HFFc6 (cell line): ENCODE data around the gene PBX1. TPM values are rescaled to one million over a fixed set of nuclear protein-coding genes. Genes with fewer than 3 reads are reported as not detected.

Experiments used
- DNase-seq: peaks from one replicate; pipeline ENCODE4 v3.0.0-alpha.2; 2018
- H3K27ac Mint-ChIP-seq: 2 replicates; pipeline ENCODE4 v1.8.0; 2020; ENCODE audit warnings: mild to moderate bottlenecking, mixed read lengths
- H3K27me3 Mint-ChIP-seq: 2 replicates; pipeline ENCODE4 v1.8.0; 2021; ENCODE audit warnings: mild to moderate bottlenecking, moderate library complexity, mixed read lengths; ENCODE audit not compliant: insufficient read depth
- H3K36me3 Mint-ChIP-seq: 2 replicates; pipeline ENCODE4 v1.8.0; 2021; ENCODE audit warnings: low read depth, mixed read lengths
- H3K4me1 Mint-ChIP-seq: 2 replicates; pipeline ENCODE4 v1.8.0; 2020; ENCODE audit warnings: low read depth, mixed read lengths
- H3K4me3 Mint-ChIP-seq: 2 replicates; pipeline ENCODE4 v1.8.0; 2020; ENCODE audit warnings: mild to moderate bottlenecking, moderate library complexity, mixed read lengths
- H3K9me3 Mint-ChIP-seq: 2 replicates; pipeline ENCODE4 v1.8.0; 2020; ENCODE audit warnings: mild to moderate bottlenecking, mixed read lengths
- CTCF ChIP-seq: fragments of 200-600 bp; sonication (generic); IDR thresholded peaks from 2 replicates; pipeline ENCODE4 v1.5.0; 2021; ENCODE audit warnings: antibody characterized with exemption, mild to moderate bottlenecking
- total RNA-seq, 6 experiments: library from RNA; stranded (reverse); fragmentation: NEBNext Ultra II Directional; extraction: Animal tissue kit (Norgen Biotek cat#: 25700); gene quantifications; 2 replicates in 1 of 6; 3 replicates in 5 of 6; pipeline ENCODE4 v1.2.3, GENCODE V29; 2021

Gene PBX1
- total RNA-seq, 6 experiments from 2014 or later = 35.4 to 42.3 (median 39.1) TPM

DNA sequence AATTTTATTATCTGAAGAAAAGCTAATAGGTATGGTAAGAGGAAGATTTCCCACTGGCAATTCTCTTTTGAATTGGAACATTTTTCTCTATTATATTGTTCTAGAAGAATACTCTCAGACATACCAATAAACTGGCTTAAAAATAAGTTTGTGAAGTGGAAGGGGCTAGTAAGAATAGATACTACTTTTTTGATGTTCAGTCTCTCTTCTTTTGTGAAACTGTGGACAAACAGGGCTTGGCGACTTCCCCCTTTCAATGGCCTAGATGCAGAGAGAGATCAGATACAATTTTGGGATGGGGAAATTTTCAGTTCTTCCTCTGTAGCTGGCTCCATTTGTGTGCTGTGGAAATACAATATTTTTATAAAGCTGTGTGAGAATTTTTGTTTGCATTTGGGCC lies 2.5 kb downstream of the PBX1 start:
- Mint-ChIP-seq H3K4me3 (peak overlapping the region; percentile 99), H3K27me3 (no peaks in the 10 kb centered on the region; the same call in 1 of the 2 replicates), H3K27ac (peak overlapping the region; percentile 92), H3K4me1 (peaks cover 57% of the 10 kb centered on the region), H3K36me3 (peaks cover 13% of the 10 kb centered on the region; the same call in 1 of the 2 replicates), H3K9me3 (no peaks in the 10 kb centered on the region)
- DNase-seq = no peak
- TF ChIP-seq CTCF = no peak

DNA sequence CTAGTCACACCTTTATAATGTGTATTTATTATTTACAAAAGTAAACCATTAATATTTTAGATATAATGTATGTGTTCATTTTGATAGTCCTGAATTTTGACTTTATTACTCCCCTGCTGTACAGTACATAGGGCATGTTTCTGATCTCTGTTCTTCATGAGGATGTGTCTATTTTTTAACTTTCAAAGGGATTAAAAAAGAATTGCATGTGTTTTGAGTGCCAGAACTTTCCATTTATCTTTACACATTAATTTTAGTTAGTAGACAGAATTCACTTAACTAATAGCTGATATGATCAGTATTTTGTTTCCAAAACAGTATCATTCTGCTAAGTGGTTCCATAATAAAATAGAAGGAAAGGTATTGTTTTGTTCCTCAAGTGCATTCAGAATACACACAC lies 3.1 kb downstream of the PBX1 start:
- Mint-ChIP-seq H3K36me3 (peaks cover 13% of the 10 kb centered on the region; the same call in 1 of the 2 replicates), H3K27me3 (no peaks in the 10 kb centered on the region; the same call in 1 of the 2 replicates), H3K4me3 (peak overlapping the region; percentile 99), H3K9me3 (no peaks in the 10 kb centered on the region), H3K4me1 (peaks cover 63% of the 10 kb centered on the region), H3K27ac (peak overlapping the region; percentile 92)
- TF ChIP-seq CTCF = no peak
- no peak for DNase-seq

GRCh38 chr1:164562511-164562910 lies 3.5 kb downstream of the PBX1 start:
- peaks cover 65% of the 10 kb centered on the region for H3K4me1 Mint-ChIP-seq

DNA sequence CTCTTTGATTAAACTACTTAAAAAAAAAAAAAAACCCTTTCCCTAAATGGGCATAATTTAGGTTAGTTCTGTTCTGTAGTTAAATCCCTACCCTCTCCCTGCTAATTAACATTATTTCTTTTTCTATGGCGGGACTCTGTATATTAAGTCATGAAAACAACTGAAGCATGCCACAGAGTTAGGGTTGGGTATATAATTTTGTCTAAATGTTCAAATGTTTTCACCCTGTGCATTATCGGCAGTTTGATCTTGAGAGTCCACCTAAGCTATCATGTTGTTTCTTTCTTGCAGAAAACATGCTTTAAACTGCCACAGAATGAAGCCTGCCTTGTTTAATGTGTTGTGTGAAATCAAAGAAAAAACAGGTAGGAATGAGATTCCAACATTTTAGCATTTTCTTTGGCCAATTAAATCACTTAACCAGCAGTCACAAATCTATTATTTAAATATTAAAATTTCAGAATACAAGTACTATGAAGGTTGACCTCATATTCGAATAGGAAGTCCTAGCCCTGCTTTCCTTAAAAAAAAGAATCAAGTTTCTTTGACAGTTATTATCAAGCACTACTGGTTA lies 4.0 kb downstream of the PBX1 start:
- Mint-ChIP-seq H3K27me3 (no peaks in the 10 kb centered on the region; the same call in 1 of the 2 replicates), H3K4me3 (peak overlapping the region; percentile 99), H3K4me1 (peaks cover 65% of the 10 kb centered on the region)

More at GRCh38 chr1:164562511-164562910, 3.5 kb downstream of the PBX1 start:
- no peak for DNase-seq
- TF ChIP-seq CTCF = no peak
- peaks cover 13% of the 10 kb centered on the region; the same call in 1 of the 2 replicates for H3K36me3 Mint-ChIP-seq
- H3K4me3 Mint-ChIP-seq = peak overlapping the region; percentile 99
- H3K27ac Mint-ChIP-seq = peak overlapping the region; percentile 92
- H3K27me3 Mint-ChIP-seq = no peaks in the 10 kb centered on the region; the same call in 1 of the 2 replicates
- H3K9me3 Mint-ChIP-seq = no peaks in the 10 kb centered on the region

DNA sequence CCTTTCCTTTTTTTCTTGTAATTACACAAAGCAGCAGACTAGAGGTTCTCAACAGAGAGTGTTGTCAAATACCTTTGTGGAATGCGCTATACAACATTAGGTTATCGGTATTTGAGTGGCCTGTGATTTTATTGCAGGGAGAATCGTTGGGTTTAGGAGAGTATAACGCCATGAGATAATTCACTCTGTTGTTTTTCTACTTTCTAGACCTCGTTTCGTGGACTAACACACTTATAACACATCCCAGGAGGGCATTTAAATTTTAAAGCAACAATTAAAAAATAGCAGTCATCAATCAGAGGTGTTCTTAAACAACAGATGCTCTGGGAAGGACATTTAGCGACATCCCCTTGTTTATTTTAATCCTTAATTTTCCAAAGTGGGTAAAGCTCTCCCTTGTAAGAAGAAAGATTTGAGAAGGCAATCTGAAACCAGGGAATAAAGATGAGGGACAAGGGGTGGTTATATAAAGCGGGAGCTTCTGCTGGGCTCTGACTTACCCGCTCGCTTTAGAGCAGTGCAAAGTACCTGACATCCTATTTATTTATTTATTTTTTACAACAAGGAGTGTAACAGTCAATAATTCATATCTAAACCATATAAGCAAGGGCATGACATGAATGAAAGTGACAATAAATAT lies 4.9 kb downstream of the PBX1 start:
- DNase-seq = no peak
- H3K9me3 Mint-ChIP-seq = no peaks in the 10 kb centered on the region
- H3K27ac Mint-ChIP-seq = peak overlapping the region; percentile 92
- peak overlapping the region; percentile 99 for H3K4me3 Mint-ChIP-seq
- H3K4me1 Mint-ChIP-seq = peaks cover 59% of the 10 kb centered on the region
- TF ChIP-seq CTCF = no peak
- H3K36me3 Mint-ChIP-seq = peaks cover 18% of the 10 kb centered on the region
- no peaks in the 10 kb centered on the region; the same call in 1 of the 2 replicates for H3K27me3 Mint-ChIP-seq

More for the DNA sequence above, 4.0 kb downstream of the PBX1 start:
- H3K9me3 Mint-ChIP-seq = no peaks in the 10 kb centered on the region
- no peak for TF ChIP-seq CTCF
- DNase-seq = no peak
- H3K27ac Mint-ChIP-seq = peak overlapping the region; percentile 92
- H3K36me3 Mint-ChIP-seq = peaks cover 13% of the 10 kb centered on the region; the same call in 1 of the 2 replicates
